NOMO-1 (cell line): ENCODE results near the gene FBXO11.
"Not testable (repeated sequence)": the region's sequence is repeated elsewhere in the genome, so short reads cannot be mapped to it uniquely, and the experiment has no call there.

Experiments
- DNase-seq, 2 experiments: peaks; one replicate each; lab custom pipeline; 2025; ENCODE audit not compliant: unreplicated experiment in 2 of 2; lab: John Stamatoyannopoulos, UW

FBXO11 gene

DNA sequence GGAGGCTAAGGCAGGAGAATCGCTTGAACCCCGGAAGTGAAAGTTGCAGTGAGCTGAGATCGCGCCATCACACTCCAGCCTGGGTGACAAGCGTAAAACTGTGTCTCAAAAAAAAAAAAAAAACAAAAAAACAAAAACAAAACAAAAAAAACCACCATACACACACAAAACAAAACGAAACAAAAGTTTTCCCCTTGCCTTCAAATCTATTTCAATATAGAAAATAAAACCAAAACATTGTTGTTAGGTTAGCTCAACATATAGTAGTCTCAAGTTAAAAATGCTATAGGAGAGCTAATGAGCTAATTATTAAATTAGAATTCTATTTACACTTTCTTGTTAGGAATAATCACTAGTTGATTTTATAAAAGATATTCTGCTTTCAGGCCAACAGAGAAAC is 43.3 kb downstream of the FBXO11 start:
- no peak for DNase-seq

DNA sequence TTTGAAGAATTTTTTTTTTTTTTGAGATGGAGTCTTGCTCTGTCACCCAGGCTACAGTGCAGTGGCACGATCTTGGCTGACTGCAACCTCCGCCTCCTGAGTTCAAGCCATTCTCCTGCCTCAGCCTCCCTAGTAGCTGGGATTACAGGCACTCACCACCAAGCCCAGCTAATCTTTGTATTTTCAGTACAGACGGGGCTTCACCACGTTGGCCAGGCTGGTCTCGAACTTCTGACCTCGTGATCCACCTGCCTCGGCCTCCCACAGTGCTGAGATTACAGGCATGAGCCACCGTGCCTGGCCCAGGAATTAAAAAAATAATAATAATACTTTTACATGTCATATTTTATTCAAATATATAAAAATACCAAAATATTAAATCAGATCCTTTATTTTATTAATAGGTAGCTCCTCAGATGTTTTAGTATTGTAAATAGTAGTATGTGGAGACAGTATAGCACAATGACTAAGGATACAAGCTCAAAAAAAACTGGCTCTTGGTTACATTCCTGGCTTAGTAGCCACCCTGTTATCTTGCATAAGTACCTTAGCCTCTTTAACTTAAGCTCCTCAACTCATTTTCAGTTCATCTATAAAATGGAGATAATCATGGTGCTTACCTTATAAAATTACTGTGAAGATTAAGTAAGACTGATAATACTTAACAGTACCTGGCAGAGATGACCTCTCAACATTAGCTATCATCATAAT is 53.1 kb downstream of the FBXO11 start:
- not testable (repeated sequence) for DNase-seq

DNA sequence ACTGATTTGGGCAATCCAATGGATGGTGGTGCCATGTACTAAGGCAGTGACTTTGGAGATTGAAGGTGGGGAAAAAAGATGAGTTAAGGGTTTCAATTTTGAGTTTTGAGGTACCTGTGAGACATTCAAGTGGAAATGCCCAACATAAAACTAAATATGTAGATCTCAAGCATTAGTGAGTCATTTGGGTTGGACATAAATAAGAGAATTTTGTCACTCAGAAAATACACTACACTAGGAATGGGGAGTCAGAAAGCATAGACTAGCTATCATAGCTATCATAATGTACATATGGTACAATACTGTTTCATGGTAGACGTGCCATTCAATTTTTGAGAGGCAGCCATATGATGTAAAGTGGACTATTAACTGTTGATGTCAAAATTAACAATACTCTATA is 56.1 kb downstream of the FBXO11 start:
- DNase-seq: no peak

- no peak for DNase-seq
Observed at GRCh38 chr2:47849368-47849767, 56.9 kb downstream of the FBXO11 start.

DNA sequence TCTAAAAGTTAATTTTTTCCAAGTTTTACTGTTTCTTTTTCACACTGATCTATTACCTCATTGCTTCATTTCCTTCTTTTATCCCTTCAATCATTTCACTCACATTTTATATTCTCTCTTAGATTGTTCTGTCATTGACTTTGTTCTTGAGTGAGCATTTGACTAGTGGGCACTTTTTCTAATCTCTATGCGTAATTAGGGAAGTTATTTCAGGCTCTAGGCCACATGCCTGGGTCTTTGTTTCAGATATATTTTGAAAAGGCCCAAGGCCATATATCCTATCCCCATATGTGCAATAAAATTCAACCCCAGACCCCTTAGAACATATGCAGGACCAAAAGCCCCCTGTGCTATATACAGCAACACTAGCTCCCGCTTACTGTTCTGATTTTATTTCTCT is 62.1 kb downstream of the FBXO11 start:
- DNase-seq: no peak

- no peak for DNase-seq
Observed at GRCh38 chr2:47843407-47843806, 62.9 kb downstream of the FBXO11 start.

GRCh38 chr2:47842846-47843245 is 63.5 kb downstream of the FBXO11 start:
- no peak for DNase-seq

DNA sequence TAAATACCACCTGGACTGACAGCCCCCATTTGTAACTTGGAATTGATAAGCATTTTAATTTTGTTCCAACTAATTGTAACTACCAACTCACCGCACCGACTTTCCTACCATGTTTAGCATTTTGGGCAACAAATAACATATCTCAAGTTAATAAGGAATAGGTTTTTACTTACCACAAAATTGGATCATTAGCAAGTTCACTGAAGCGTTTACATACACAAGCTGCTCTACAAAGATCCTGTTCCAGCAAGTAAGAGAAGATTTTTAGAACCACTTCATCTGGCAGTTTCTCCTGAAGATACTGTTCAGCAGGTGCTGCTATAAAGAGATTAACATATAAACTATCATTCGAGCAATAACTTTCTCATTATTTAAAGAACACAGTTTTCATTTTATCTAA is 67.6 kb downstream of the FBXO11 start:
- no peak for DNase-seq

- DNase-seq: no peak
Observed at GRCh38 chr2:47838249-47838648, 68.0 kb downstream of the FBXO11 start.

DNA sequence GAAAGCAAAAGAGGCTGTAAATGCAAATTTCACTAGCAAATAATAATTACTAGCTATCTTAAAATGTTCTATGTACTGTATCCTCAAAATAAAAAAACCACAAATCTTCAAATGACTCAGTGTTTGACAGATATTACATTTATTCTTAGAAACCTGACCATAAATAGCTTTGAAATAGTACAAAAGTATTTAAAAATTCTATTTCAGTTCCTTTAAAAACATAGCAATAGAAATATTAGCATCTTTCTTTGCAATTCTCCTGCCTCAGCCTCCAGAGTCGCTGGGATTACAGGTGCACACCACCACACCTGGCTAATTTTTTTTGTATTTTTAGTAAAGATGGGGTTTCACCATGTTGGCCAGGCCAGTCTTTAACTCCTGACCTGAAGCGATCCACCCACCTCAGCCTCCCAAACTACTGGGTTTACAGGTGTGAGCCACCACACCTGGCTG is 72.8 kb downstream of the FBXO11 start:
- no peak for DNase-seq

DNA sequence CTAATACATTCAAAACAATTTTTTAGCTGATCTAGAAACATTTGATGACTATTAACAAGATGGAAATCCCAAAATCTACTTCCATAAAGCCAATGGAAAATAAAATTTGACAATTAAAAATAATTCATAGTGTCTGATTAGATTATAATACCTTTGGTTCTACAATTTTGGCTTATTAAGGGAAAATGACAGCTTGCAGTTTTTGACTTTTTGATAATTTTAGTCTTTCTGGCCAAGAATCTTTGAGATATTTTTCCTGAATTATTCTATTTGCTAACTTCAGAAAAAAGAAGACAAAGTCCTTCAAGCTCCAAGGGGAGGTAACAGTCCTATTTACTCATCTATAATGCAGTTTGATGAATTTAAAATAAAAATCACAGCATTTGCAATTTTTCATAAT is 83.8 kb downstream of the FBXO11 start:
- DNase-seq: no peak

GRCh38 chr2:47819834-47820233 is 86.5 kb downstream of the FBXO11 start:
- DNase-seq: no peak

- no peak for DNase-seq
Observed at GRCh38 chr2:47818777-47819176, 87.5 kb downstream of the FBXO11 start.

DNA sequence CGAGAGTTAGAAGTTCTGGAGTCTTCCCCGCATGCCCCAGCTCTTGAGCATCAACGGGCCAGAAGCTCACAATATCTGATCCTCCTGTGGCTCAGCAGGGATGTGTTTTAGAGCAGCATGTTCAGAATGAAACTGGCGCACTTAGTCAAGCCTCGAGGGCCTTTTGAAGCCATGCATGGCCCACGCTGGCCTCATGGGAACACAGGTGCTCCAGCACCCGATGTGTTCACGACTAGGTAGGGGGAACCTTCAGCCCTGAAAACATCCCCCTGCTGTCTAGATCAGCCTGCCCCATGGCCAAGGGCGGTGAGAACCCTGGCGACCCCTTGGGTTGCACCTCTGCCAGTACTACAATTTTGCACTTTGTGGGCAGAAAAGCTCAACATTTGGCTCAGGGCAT is 90.5 kb downstream of the FBXO11 start:
- no peak for DNase-seq

- no peak for DNase-seq
Observed at GRCh38 chr2:47811668-47812067, 94.6 kb downstream of the FBXO11 start.

- no peak for DNase-seq
Observed at GRCh38 chr2:47810850-47811249, 95.4 kb downstream of the FBXO11 start.

DNA sequence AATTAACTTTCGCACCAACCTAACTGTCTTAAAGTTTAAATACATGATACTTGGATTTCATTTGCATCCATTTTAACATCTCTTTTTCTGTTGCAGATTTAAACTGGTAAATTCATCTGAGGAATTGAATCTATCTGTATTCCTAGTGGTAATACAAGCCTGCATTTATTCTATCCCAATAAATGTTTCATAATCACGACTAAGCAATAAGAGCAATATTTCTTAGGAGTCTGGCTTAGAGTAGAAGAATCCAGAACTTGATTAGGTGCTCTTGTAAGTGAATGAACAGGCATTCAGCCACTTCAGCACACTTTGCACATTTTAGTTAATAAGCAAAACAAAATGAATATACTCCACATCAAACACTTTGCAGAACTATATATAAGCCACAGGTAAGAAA is 96.4 kb downstream of the FBXO11 start:
- no peak for DNase-seq

GRCh38 chr2:47808614-47809013 is 97.7 kb downstream of the FBXO11 start:
- DNase-seq: no peak

GRCh38 chr2:47805850-47806249 is 100.4 kb downstream of the FBXO11 start:
- no peak for DNase-seq

DNA sequence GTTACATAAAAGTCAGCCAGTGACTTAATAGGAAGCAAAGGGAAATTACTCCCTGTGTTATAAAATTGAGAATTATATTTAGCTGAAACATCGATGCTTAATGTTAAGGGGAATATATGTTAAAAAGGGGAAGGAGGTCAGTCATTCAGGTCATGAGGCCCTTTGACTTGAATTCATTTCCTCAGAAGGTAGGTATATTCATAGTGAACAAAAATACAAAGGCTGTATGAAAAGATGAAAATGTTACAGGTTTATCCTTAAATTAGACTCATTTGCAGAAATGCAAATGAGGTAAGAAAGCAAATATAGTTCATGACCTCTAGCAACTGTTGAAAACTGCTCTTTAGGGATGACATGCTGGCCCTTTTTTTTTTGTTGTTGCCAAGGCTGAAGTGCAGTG is 102.5 kb downstream of the FBXO11 start:
- DNase-seq: no peak

DNA sequence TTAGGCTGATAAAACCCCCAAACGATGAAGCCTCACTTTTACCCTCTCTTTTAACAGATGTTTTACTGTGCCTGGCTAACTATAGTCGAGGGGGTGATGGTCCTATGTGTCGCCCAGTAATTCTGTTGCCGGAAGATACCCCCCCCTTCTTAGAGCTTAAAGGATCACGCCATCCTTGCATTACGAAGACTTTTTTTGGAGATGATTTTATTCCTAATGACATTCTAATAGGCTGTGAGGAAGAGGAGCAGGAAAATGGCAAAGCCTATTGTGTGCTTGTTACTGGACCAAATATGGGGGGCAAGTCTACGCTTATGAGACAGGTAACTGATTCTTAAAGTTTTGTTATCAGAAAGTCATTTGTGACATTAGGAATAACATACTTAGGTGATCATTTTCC is 102.9 kb downstream of the FBXO11 start:
- DNase-seq: no peak

- DNase-seq: no peak
Observed at GRCh38 chr2:47801118-47801517, 105.2 kb downstream of the FBXO11 start.

GRCh38 chr2:47799031-47799609 is 107.2 kb downstream of the FBXO11 start:
- DNase-seq: peak in 1 of 2 experiments; percentile 34
